Kidney epithelial cell (primary cell): ENCODE data around the gene PITX3. TPM values are rescaled to one million over a fixed set of nuclear protein-coding genes. Genes with fewer than 3 reads are reported as not detected.

Experiments used
- DNase-seq: peaks from one replicate; pipeline ENCODE4 v3.0.0-alpha.2; 2010; ENCODE audit warnings: low read depth
- H3K27me3 ChIP-seq: 2 replicates; pipeline ENCODE4 v1.6.0; 2011; ENCODE audit warnings: low read length; ENCODE audit not compliant: control insufficient read depth, insufficient read depth
- H3K36me3 ChIP-seq: 2 replicates; pipeline ENCODE4 v1.5.1; 2011; ENCODE audit warnings: low read length; ENCODE audit not compliant: control insufficient read depth, insufficient read depth
- H3K4me3 ChIP-seq: 2 replicates; pipeline ENCODE4 v1.5.1; 2011; ENCODE audit warnings: low read depth, mild to moderate bottlenecking, control low read depth, low read length
- total RNA-seq: library from RNA; depleted of rRNA; stranded (reverse); fragments of >200 nt; gene quantifications from 2 replicates; pipeline ENCODE4 v1.2.3, GENCODE V29; 2015
- TF ChIP-seq, protein P1 (sequence below): IDR thresholded peaks from 2 replicates; pipeline ENCODE4 v1.5.1; 2011; ENCODE audit warnings: mild to moderate bottlenecking, moderate library complexity, low read length, control low read depth, inconsistent platforms; ENCODE audit not compliant: insufficient read depth, poor library complexity, severe bottlenecking

The PITX3 gene
- total RNA-seq, 1 donor from 2014 or later = 0.21 TPM

DNA sequence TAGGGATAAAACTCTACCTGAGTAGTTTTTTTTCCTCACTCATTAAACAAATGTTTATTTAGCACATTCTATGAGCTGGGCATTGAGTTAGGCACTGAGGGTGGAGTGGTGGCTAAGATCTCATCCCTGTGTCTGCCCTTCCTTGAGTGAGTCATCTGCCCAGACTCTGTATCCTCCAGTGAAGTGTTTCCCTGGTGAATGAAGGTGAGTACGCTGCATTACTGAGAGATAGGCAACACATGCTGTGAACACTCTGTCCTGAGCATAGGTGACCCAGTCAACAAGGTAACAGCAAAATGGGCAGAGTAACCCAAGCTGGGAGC is 5.8 kb downstream of the PITX3 start:
- H3K4me3 ChIP-seq = no peak overlapping the region
- peaks cover 16% of the 10 kb centered on the region for H3K27me3 ChIP-seq

DNA sequence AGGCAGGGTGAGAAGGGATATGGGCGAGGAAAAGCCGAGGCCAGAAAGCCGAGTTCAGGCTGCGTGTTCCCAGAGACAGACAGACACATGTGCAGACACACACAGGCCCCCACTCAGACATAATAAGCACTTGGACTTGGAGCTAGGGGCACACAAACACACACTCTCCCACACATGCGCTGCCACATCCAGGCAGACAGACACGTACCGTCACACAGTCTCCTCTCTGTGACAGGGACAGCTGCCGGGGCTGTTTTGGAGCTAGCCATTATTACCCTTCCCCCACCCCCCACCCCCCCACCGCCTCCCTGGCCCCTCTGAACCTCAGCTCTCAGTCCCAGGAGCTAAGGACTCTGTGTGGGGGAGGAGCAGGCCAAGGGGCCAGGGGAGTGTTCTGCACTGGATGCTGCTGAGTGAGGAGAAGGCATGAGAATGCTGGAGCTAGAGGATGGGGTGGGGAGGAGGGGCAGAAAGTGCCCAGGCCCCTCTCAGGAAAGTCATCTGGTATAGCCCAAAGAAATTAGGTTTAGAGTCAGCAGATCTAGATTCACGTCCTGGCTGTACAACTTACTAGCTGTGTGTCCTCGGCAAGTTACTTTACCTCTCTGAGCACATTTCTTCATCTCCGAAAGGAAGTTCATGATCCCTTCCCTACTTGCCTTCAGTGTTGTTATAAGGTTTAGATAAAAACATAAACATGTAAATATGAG is 6.3 kb downstream of the PITX3 start:
- no peak for DNase-seq
- TF ChIP-seq, protein P1, sequence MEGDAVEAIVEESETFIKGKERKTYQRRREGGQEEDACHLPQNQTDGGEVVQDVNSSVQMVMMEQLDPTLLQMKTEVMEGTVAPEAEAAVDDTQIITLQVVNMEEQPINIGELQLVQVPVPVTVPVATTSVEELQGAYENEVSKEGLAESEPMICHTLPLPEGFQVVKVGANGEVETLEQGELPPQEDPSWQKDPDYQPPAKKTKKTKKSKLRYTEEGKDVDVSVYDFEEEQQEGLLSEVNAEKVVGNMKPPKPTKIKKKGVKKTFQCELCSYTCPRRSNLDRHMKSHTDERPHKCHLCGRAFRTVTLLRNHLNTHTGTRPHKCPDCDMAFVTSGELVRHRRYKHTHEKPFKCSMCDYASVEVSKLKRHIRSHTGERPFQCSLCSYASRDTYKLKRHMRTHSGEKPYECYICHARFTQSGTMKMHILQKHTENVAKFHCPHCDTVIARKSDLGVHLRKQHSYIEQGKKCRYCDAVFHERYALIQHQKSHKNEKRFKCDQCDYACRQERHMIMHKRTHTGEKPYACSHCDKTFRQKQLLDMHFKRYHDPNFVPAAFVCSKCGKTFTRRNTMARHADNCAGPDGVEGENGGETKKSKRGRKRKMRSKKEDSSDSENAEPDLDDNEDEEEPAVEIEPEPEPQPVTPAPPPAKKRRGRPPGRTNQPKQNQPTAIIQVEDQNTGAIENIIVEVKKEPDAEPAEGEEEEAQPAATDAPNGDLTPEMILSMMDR = no peak
- no peak overlapping the region for H3K4me3 ChIP-seq
- peaks cover 11% of the 10 kb centered on the region for H3K27me3 ChIP-seq
- H3K36me3 ChIP-seq = no peaks in the 10 kb centered on the region

More for the DNA sequence above, 5.8 kb downstream of the PITX3 start:
- peak; percentile 52 for DNase-seq
- TF ChIP-seq, protein P1 = no peak
- H3K36me3 ChIP-seq = no peaks in the 10 kb centered on the region

DNA sequence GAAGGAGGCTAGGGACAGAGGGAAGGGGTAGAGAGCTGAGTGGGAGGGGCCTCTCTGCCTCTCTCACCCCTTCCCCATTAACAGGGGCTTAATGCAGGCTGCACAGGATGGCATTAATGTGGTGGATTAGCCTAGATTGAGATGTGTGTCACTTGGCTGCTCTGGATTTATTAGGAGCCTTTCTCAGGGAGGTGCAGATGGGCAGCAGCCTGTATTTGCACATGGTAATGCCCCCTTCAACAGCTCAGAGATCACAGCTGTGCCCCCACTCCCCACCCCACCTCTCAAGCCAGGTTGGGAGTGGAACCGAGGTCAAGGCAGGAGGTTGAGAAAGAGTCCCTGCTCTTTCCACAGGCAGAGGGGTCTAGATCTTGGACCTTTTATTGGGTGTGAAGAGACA is 7.3 kb downstream of the PITX3 start:
- TF ChIP-seq, protein P1 = no peak
- H3K4me3 ChIP-seq = no peak overlapping the region
- H3K27me3 ChIP-seq = peaks cover 12% of the 10 kb centered on the region
- no peaks in the 10 kb centered on the region for H3K36me3 ChIP-seq
- DNase-seq = no peak

DNA sequence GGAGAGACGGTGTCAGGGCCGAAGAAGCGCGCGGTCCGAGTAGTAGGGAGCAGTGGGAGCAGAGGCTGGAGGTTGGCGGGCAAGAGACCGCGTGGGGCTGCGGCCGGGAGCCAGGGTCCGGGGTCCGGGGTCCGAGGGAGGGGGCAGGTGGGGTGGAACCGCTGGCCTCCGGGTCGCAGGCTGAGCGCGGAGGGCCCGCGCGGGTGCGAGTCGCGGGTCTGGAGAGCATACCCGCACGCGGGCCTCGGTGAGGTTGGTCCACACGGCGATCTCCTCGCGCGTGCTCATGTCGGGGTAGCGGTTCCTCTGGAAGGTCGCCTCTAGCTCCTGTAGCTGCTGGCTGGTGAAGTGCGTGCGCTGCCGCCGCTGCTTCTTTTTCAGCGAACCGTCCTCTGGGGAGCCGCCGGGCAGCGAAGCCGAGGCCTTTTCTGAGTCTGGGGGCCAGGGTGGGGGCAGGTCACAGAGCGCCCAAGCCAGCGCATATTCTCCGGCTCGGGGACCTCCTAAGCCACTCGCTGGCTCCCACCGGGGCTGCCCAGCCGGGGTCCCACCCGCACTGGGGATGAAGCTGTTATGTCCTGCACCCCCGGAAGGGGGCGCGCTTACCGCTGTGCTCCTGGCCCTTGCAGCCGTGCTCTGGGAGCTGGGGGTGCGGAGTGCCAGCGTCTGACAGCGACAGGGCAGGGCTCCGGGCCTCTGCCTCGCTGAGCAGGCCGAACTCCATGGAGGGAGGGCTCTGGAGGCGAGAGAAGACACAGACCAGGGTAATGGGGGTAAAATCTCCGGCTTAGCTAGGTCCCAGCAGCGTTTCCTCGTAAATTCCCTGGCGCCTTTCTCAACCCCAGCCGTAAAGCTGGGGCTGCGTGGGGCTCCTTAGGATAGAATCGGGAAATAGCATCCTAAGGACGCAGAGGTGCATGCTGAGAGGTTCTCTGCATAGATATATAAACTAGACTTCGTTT is 9.7 kb downstream of the PITX3 start:
- TF ChIP-seq, protein P1 = peak; percentile 91
- Histone ChIP-seq H3K36me3 (no peaks in the 10 kb centered on the region), H3K4me3 (peak overlapping the region; percentile 47), H3K27me3 (peaks cover 31% of the 10 kb centered on the region)
- no peak for DNase-seq

DNA sequence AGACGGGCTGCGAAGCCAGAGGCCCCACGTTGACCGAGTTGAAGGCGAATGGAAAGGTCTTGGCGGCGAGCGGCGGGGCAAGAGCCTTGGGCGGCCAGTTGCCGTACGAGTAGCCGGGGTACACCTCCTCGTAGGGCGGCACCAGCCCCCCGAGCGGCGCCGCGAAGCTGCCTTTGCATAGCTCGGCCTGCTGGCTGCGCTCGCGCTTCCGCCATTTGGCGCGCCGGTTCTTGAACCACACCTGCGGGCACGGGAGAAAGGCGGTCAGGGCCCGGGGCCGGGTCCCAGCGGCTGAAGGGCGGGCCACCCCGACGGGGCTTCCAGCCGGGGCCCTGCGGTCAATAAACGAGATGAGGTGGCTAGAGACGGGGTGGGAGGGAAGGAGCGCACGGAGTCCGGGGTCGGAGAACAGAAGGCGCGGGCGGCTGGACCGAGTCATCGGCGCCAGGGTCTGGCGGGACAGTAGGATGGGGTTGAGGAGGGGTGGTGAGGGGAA is 10.4 kb downstream of the PITX3 start:
- no peak for DNase-seq
- Histone ChIP-seq H3K36me3 (no peaks in the 10 kb centered on the region), H3K4me3 (peak overlapping the region; percentile 47), H3K27me3 (peaks cover 31% of the 10 kb centered on the region)
- TF ChIP-seq, protein P1 = peak; percentile 60
